Measurements from ENCODE around the gene SCNM1. TPM values are rescaled to one million over a fixed set of nuclear protein-coding genes. Genes with fewer than 3 reads are reported as not detected.

Gene SCNM1
- polyA plus RNA-seq, 1 experiment: 24.9 TPM

GRCh38 chr1:151210830-151211229 lies 44.9 kb downstream of the SCNM1 start:
- ChIA-PET CTCF (no interaction called here), POLR2A (no interaction called here)
- DNase-seq (ENCODE audit: low read depth, low spot score): no peak
- H3K4me3 ChIP-seq (ENCODE audit: low read depth, low read length): no peak overlapping the region
- no peaks in the 10 kb centered on the region for H3K9me3 ChIP-seq (ENCODE audit: control insufficient read depth, insufficient read depth, low read length)
- H3K27ac ChIP-seq (ENCODE audit: low read depth, low read length): no peak overlapping the region
- no peak for TF ChIP-seq CTCF (IDR thresholded peaks at IDR 0.05; ENCODE audit: low read depth, low read length)
- no peaks in the 10 kb centered on the region for H3K27me3 ChIP-seq (ENCODE audit: control insufficient read depth, insufficient read depth, low read length)

GRCh38 chr1:151211972-151212705 lies 46.2 kb downstream of the SCNM1 start:
- TF ChIP-seq CTCF (IDR thresholded peaks at IDR 0.05; ENCODE audit: low read depth, low read length): no peak
- no peak for DNase-seq (ENCODE audit: low read depth, low spot score)
- no peaks in the 10 kb centered on the region for H3K9me3 ChIP-seq (ENCODE audit: control insufficient read depth, insufficient read depth, low read length)
- ChIA-PET CTCF (interaction anchor here (1.0 kb wide), 1 partner anchor 40 kb away, joined by 7 read pairs; no protein-coding TSS in a partner anchor), POLR2A (interaction anchor here (0.6 to 1.1 kb wide), 3 partner anchors 9 to 18 kb away, joined by 3 to 10 read pairs (median 5); no protein-coding TSS in a partner anchor)
- H3K27me3 ChIP-seq (ENCODE audit: control insufficient read depth, insufficient read depth, low read length): no peaks in the 10 kb centered on the region
- no peak overlapping the region for H3K4me3 ChIP-seq (ENCODE audit: low read depth, low read length)
- no peak overlapping the region for H3K27ac ChIP-seq (ENCODE audit: low read depth, low read length)

- POLR2A ChIA-PET: interaction anchor here (0.5 kb wide), 1 partner anchor 16 kb away, joined by 9 read pairs; no protein-coding TSS in a partner anchor
- CTCF ChIA-PET: interaction anchor here (0.7 to 1.0 kb wide), 2 partner anchors 9 to 38 kb away, joined by 3 read pairs; no protein-coding TSS in a partner anchor
- DNase-seq (ENCODE audit: low read depth, low spot score): no peak
These were observed 47.6 kb downstream of the SCNM1 start for GRCh38 chr1:151213560-151213959.

More at GRCh38 chr1:151213560-151213959, 47.6 kb downstream of the SCNM1 start:
- TF ChIP-seq CTCF (IDR thresholded peaks at IDR 0.05; ENCODE audit: low read depth, low read length): no peak
- H3K9me3 ChIP-seq (ENCODE audit: control insufficient read depth, insufficient read depth, low read length): no peaks in the 10 kb centered on the region
- H3K27ac ChIP-seq (ENCODE audit: low read depth, low read length): no peak overlapping the region
- no peaks in the 10 kb centered on the region for H3K27me3 ChIP-seq (ENCODE audit: control insufficient read depth, insufficient read depth, low read length)
- no peak overlapping the region for H3K4me3 ChIP-seq (ENCODE audit: low read depth, low read length)

Other genes with a start within 250 kb of the SCNM1 start
- 30.8 and 35.5 TPM in 2 replicates for gene SETDB1, start 239.8 kb upstream of the SCNM1 start, polyA plus RNA-seq (2011; rRNA removed)
- 193 and 217 TPM in 2 replicates for gene CERS2, start 191.3 kb upstream of the SCNM1 start, polyA plus RNA-seq (2011; rRNA removed)
- gene ANXA9, start 183.9 kb upstream of the SCNM1 start, polyA plus RNA-seq (2011; rRNA removed): 0.10 and 0.21 TPM in 2 replicates
- 12.8 and 18.0 TPM in 2 replicates for gene MINDY1, start 159.2 kb upstream of the SCNM1 start, polyA plus RNA-seq (2011; rRNA removed)
- gene PRUNE1, start 157.7 kb upstream of the SCNM1 start, polyA plus RNA-seq (2011; rRNA removed): 18.3 and 21.7 TPM in 2 replicates
- 0.09 and 0.16 TPM in 2 replicates for gene BNIPL, start 129.6 kb upstream of the SCNM1 start, polyA plus RNA-seq (2011; rRNA removed)
- 1.3 and 1.9 TPM in 2 replicates for gene C1orf56, start 118.4 kb upstream of the SCNM1 start, polyA plus RNA-seq (2011; rRNA removed)
- 66.3 and 70.3 TPM in 2 replicates for gene CDC42SE1, start 106.5 kb upstream of the SCNM1 start, polyA plus RNA-seq (2011; rRNA removed)
- 25.2 and 28.3 TPM in 2 replicates for gene MLLT11, start 105.7 kb upstream of the SCNM1 start, polyA plus RNA-seq (2011; rRNA removed)
- gene GABPB2, start 95.4 kb upstream of the SCNM1 start, polyA plus RNA-seq (2011; rRNA removed): 9.8 and 10.0 TPM in 2 replicates
- 1.3 and 1.8 TPM in 2 replicates for gene SEMA6C, start 19.5 kb upstream of the SCNM1 start, polyA plus RNA-seq (2011; rRNA removed)
- not detected in 2 replicates for gene TNFAIP8L2, start 9.5 kb upstream of the SCNM1 start, polyA plus RNA-seq (2011; rRNA removed)
- gene LYSMD1, start 242 bp upstream of the SCNM1 start, polyA plus RNA-seq (2011; rRNA removed): 9.1 and 9.6 TPM in 2 replicates
- gene TMOD4, start 9.8 kb downstream of the SCNM1 start, polyA plus RNA-seq (2011; rRNA removed): not detected in 2 replicates
- 66.8 and 75.1 TPM in 2 replicates for gene VPS72, start 24.1 kb downstream of the SCNM1 start, polyA plus RNA-seq (2011; rRNA removed)
- 170 and 179 TPM in 2 replicates for gene PIP5K1A, start 32.4 kb downstream of the SCNM1 start, polyA plus RNA-seq (2011; rRNA removed)
- 258 and 275 TPM in 2 replicates for gene PSMD4, start 88.6 kb downstream of the SCNM1 start, polyA plus RNA-seq (2011; rRNA removed)
- 10.5 and 12.0 TPM in 2 replicates for gene ZNF687, start 116.2 kb downstream of the SCNM1 start, polyA plus RNA-seq (2011; rRNA removed)
- 75.2 and 83.2 TPM in 2 replicates for gene PI4KB, start 161.3 kb downstream of the SCNM1 start, polyA plus RNA-seq (2011; rRNA removed)
- gene RFX5, start 181.1 kb downstream of the SCNM1 start, polyA plus RNA-seq (2011; rRNA removed): 40.9 and 42.7 TPM in 2 replicates
- 85.0 and 102 TPM in 2 replicates for gene SELENBP1, start 206.6 kb downstream of the SCNM1 start, polyA plus RNA-seq (2011; rRNA removed)
- 483 and 516 TPM in 2 replicates for gene PSMB4, start 233.4 kb downstream of the SCNM1 start, polyA plus RNA-seq (2011; rRNA removed)

Data from AG04450 (cell line).